Measurements from ENCODE around the gene CDC42EP2. TPM values are rescaled to one million over a fixed set of nuclear protein-coding genes. Genes with fewer than 3 reads are reported as not detected.

CDC42EP2 gene
- total and polyA plus RNA-seq, 11 donors = 3.3 to 25.0 (median 10.3) TPM

DNA sequence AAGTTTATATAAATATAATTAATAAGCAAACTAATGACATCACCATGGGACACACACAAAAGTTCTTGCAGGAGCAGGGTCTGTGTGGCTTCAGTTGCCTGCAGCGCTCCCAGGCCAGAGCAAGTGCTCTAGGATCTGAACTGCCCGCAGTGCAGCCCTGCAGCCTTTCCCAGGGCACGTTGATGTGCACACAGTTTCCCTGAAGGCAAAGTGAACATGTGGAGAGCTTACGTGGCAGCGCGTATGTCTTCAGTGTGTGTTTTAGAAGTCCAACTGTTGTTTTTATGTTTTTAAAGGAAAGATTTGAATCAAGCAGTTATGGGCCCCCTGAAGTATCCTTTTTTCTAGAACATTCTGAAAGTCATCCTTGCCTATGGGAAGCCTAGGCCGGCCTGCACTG, 38.7 kb downstream of the CDC42EP2 start:
- Histone ChIP-seq H3K4me1 (peaks cover 0 to 48% (median 25%) of the 10 kb centered on the region in 12 donors), H3K36me3 (peaks cover 0 to 50% (median 44%) of the 10 kb centered on the region in 9 donors), H3K27ac (peak overlapping the region in 2 of 12 donors; percentile 16 to 64), H3K9me3 (no peaks in the 10 kb centered on the region), H3K27me3 (peaks cover 0 to 6% (median 0%) of the 10 kb centered on the region in 9 donors), H3K4me3 (peak overlapping the region in 1 of 12 donors; percentile 77)
- DNase-seq (peak in 1 of 5 donors; percentile 24), ATAC-seq (no peak)
- WGBS, 4 donors = 84 to 91% (median 85%) methylated on average over 7 of the region's 7 CpGs
- intact Hi-C loops (cut with DNase I) = no loop called here
- TF ChIP-seq CTCF (IDR thresholded peaks at IDR 0.05) (no peak), POLR2A (IDR thresholded peaks at IDR 0.05) (no peak)

DNA sequence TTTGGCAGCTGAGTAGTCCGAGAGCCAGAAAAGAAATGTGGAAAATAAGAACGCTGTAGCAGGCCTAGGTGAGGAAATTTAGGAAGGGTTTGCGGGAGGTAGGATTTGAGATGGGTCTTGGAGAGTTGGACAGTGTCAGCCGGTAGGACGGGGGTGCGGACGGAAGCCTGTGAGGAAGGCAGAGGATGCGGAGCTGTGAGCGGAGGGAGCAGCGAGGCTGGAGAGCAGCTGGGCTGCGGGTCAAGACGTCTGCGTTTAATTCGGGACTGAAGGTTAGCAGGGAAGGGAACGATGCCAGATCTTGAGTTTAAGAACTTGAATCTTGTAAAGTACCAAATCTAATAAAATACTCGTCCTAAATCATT, 39.2 kb downstream of the CDC42EP2 start:
- 7 to 11% (median 11%) methylated on average over 16 of the region's 16 CpGs for WGBS, 4 donors
- TF ChIP-seq CTCF (IDR thresholded peaks at IDR 0.05) (no peak), POLR2A (IDR thresholded peaks at IDR 0.05) (no peak)
- DNase-seq (no peak), ATAC-seq (peak in 2 of 4 donors; percentile 13 to 15)
- peak overlapping the region in 10 of 12 donors; percentile 58 to 84 (median 78) for H3K4me3 ChIP-seq
- H3K4me1 ChIP-seq = peaks cover 0 to 49% (median 25%) of the 10 kb centered on the region in 12 donors
- H3K27me3 ChIP-seq = peaks cover 0 to 6% (median 0%) of the 10 kb centered on the region in 9 donors
- intact Hi-C loops (cut with DNase I) = no loop called here
- no peaks in the 10 kb centered on the region for H3K9me3 ChIP-seq
- H3K36me3 ChIP-seq = peaks cover 0 to 45% (median 39%) of the 10 kb centered on the region in 9 donors
- peak overlapping the region in 10 of 12 donors; percentile 5 to 78 (median 61) for H3K27ac ChIP-seq

DNA sequence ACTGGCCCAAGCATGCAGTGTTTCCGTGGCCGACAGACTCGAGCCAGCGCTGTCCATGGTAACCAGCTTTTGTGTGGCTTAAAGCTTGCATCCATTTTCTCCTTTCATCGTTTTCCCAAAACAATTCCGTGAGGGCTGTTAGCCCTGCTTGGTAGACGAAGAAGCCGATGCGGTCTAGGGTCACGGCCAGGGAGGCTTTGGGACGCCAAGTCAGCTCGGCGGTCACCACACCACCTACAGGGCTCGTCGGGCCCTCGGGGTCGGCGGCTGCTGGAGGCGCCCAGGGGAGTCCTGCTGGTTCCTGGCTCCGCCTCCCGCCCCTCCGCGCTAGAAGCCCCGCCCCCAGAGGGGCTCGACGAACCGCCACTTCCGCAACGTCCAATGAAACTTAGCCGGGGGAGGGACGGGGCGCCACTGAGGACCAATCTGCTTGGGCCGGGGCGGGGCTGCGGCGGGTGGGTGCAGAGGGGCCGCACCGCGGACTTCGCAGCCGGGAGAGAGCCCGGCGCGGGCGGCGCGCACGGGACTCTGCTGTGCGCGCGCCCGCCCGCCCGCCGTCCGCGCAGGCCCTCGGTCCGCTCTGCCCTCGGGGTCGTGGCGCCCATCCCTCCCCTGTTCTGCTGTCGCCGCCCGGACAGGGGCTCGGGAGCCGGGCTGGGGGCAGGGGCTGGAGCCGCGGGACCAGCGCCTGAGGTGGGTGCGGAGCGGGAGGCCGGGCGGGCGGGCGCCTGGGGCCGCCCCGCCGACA, 39.8 kb downstream of the CDC42EP2 start, which contains the start of gene TIGD3:
Gene TIGD3, plus strand, starts transcription at position 487 of the 748 bp plus-strand sequence. CDS start 1,058 bp downstream, outside the sequence.
- WGBS, 4 donors = 0 to 1% (median 1%) methylated on average over 24 to 79 of the region's 79 CpGs
- Histone ChIP-seq H3K36me3 (peaks cover 0 to 40% (median 33%) of the 10 kb centered on the region in 9 donors), H3K4me1 (peaks cover 0 to 49% (median 25%) of the 10 kb centered on the region in 12 donors), H3K9me3 (no peaks in the 10 kb centered on the region), H3K4me3 (peak within 1 kb of the TSS; percentile 58 to 84 (median 78)), H3K27me3 (peaks cover 0 to 6% (median 0%) of the 10 kb centered on the region in 9 donors), H3K27ac (peak within 1 kb of the TSS in 10 of 12 donors; percentile 5 to 78 (median 64))
- TF ChIP-seq CTCF (IDR thresholded peaks at IDR 0.05) = peak in 2 of 12 donors; percentile 7 to 21
- peak; percentile 82 to 84 for TF ChIP-seq POLR2A (IDR thresholded peaks at IDR 0.05)
- ATAC-seq (peak; percentile 85 to 93 (median 92)), DNase-seq (peak; percentile 98 to 99 (median 98))
- intact Hi-C loops (cut with DNase I) = no loop called here
